ENCODE measurements around the gene PROZ.

The PROZ gene

GRCh38 chr13:113166681-113167080, 8.2 kb downstream of the PROZ start:
- DNase-seq (ENCODE audit: low read depth), result no peak
- TF ChIP-seq, protein P1, sequence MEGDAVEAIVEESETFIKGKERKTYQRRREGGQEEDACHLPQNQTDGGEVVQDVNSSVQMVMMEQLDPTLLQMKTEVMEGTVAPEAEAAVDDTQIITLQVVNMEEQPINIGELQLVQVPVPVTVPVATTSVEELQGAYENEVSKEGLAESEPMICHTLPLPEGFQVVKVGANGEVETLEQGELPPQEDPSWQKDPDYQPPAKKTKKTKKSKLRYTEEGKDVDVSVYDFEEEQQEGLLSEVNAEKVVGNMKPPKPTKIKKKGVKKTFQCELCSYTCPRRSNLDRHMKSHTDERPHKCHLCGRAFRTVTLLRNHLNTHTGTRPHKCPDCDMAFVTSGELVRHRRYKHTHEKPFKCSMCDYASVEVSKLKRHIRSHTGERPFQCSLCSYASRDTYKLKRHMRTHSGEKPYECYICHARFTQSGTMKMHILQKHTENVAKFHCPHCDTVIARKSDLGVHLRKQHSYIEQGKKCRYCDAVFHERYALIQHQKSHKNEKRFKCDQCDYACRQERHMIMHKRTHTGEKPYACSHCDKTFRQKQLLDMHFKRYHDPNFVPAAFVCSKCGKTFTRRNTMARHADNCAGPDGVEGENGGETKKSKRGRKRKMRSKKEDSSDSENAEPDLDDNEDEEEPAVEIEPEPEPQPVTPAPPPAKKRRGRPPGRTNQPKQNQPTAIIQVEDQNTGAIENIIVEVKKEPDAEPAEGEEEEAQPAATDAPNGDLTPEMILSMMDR (conservative IDR thresholded peaks at IDR 0.05; ENCODE audit: control insufficient read depth, insufficient read depth, low read depth, low read length), result no peak
- no peak overlapping the region for H3K4me3 ChIP-seq (ENCODE audit: control insufficient read depth, low read depth, low read length)

DNA sequence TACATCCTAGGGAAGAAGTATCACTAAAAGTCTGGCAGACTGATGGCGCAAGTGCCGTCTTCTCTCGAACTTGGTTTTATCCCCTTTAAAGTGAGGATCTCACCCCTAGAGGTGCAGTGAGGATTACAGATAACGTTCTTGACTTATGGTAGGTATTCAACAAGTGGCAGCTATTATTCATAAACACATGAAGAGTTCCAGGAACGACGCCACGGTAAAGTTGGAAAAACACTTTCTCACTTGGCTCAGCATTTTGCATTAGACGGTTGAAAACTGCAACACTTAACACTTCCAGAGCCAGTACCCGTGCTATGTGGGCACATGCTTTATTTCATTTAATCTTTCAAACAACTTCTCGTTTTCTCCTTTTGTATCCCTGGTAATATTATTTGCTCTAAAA, 8.7 kb downstream of the PROZ start:
- DNase-seq (ENCODE audit: low read depth), result no peak
- no peak overlapping the region for H3K4me3 ChIP-seq (ENCODE audit: control insufficient read depth, low read depth, low read length)
- TF ChIP-seq, protein P1 (conservative IDR thresholded peaks at IDR 0.05; ENCODE audit: control insufficient read depth, insufficient read depth, low read depth, low read length), result no peak

DNA sequence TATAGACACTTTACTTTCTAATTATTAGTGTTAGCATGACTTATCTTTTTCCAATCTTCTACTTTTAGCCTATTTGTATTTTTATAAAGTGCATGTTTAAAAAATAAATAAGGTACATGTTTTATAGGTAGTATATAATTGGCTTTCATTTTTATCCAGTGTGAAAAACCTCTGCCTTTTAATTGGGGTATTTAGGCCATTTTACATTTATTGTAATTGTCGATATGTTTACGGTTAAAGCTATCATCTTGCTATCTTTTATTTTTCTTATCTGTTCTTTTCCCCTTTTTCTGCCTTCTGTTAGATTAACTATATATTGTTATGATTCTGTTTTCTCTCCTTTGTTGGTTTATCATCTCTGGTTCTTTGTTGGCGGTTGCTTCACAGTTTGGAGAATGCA, 9.1 kb downstream of the PROZ start:
- TF ChIP-seq, protein P1 (conservative IDR thresholded peaks at IDR 0.05; ENCODE audit: control insufficient read depth, insufficient read depth, low read depth, low read length), result no peak
- DNase-seq (ENCODE audit: low read depth), result no peak
- H3K4me3 ChIP-seq (ENCODE audit: control insufficient read depth, low read depth, low read length), result no peak overlapping the region

GRCh38 chr13:113168211-113168610, 9.8 kb downstream of the PROZ start:
- TF ChIP-seq, protein P1 (conservative IDR thresholded peaks at IDR 0.05; ENCODE audit: control insufficient read depth, insufficient read depth, low read depth, low read length), result no peak
- DNase-seq (ENCODE audit: low read depth), result no peak
- no peak overlapping the region for H3K4me3 ChIP-seq (ENCODE audit: control insufficient read depth, low read depth, low read length)

GRCh38 chr13:113169277-113170272, 11.1 kb downstream of the PROZ start:
- TF ChIP-seq, protein P1 (conservative IDR thresholded peaks at IDR 0.05; ENCODE audit: control insufficient read depth, insufficient read depth, low read depth, low read length), result no peak
- H3K4me3 ChIP-seq (ENCODE audit: control insufficient read depth, low read depth, low read length), result no peak overlapping the region
- DNase-seq (ENCODE audit: low read depth), result no peak

GRCh38 chr13:113170511-113170910, 12.1 kb downstream of the PROZ start:
- no peak for DNase-seq (ENCODE audit: low read depth)
- TF ChIP-seq, protein P1 (conservative IDR thresholded peaks at IDR 0.05; ENCODE audit: control insufficient read depth, insufficient read depth, low read depth, low read length), result no peak
- H3K4me3 ChIP-seq (ENCODE audit: control insufficient read depth, low read depth, low read length), result no peak overlapping the region

All from fibroblast of mammary gland (primary cell).